Loucy (cell line): ENCODE data around the gene UTP4.
A peak's percentile ranks its signal among the peaks of the same experiment; 100 is the strongest.
"Not testable (repeated sequence)": the region's sequence is repeated elsewhere in the genome, so short reads cannot be mapped to it uniquely, and the experiment has no call there.

ENCODE experiments used
- H2AFZ ChIP-seq: fragments of 200-600 bp; sonication (generic); 2 replicates; pipeline ENCODE4 v1.6.0; 2016; ENCODE audit warnings: antibody characterized with exemption, mild to moderate bottlenecking, low read length, moderate library complexity
- H3F3A ChIP-seq: fragments of 200-600 bp; 2 replicates; pipeline ENCODE4 v1.6.0; 2016; ENCODE audit warnings: antibody characterized with exemption, low read depth, mild to moderate bottlenecking
- H3K27me3 ChIP-seq: fragments of 200-600 bp; sonication (generic); 2 replicates; pipeline ENCODE4 v1.6.1; 2014; ENCODE audit warnings: low read length, mild to moderate bottlenecking; ENCODE audit not compliant: insufficient read depth, poor library complexity, severe bottlenecking
- H3K36me3 ChIP-seq: fragments of 200-600 bp; sonication (generic); 2 replicates; pipeline ENCODE4 v1.6.1; 2016; ENCODE audit warnings: low read length; ENCODE audit not compliant: insufficient read depth
- H3K4me1 ChIP-seq: fragments of 200-600 bp; sonication (generic); 2 replicates; pipeline ENCODE4 v1.5.1; 2014; ENCODE audit warnings: low read length, mild to moderate bottlenecking; ENCODE audit not compliant: insufficient read depth, poor library complexity, severe bottlenecking
- H3K4me2 ChIP-seq: fragments of 200-600 bp; sonication (generic); 2 replicates; pipeline ENCODE4 v1.6.0; 2014; ENCODE audit warnings: antibody characterized with exemption, low read length, low read depth, mild to moderate bottlenecking; ENCODE audit not compliant: poor library complexity, severe bottlenecking
- H3K4me3 ChIP-seq: fragments of 200-600 bp; sonication (generic); 2 replicates; pipeline ENCODE4 v1.5.1; 2014; ENCODE audit warnings: low read length, mild to moderate bottlenecking, mixed read lengths; ENCODE audit not compliant: poor library complexity, severe bottlenecking
- H3K79me2 ChIP-seq: fragments of 200-600 bp; sonication (generic); 2 replicates; pipeline ENCODE4 v1.6.1; 2014; ENCODE audit warnings: low read length; ENCODE audit not compliant: insufficient read depth
- H3K9ac ChIP-seq: fragments of 200-600 bp; sonication (generic); 2 replicates; pipeline ENCODE4 v1.6.0; 2014; ENCODE audit warnings: mild to moderate bottlenecking, low read depth, low read length, moderate library complexity; ENCODE audit not compliant: poor library complexity, severe bottlenecking
- H3K9me2 ChIP-seq: fragments of 200-600 bp; sonication (generic); replicated peaks from 2 replicates; pipeline ENCODE4 v1.6.1; 2016; ENCODE audit warnings: low read depth, low read length, mixed read lengths
- H3K9me3 ChIP-seq: fragments of 200-600 bp; sonication (generic); 2 replicates; pipeline ENCODE4 v1.6.1; 2014; ENCODE audit warnings: mild to moderate bottlenecking, antibody characterized with exemption, low read length, low read depth; ENCODE audit not compliant: insufficient read depth
- H4K20me1 ChIP-seq: fragments of 200-600 bp; sonication (generic); 2 replicates; pipeline ENCODE4 v1.6.0; 2014; ENCODE audit warnings: antibody characterized with exemption, low read length, mild to moderate bottlenecking; ENCODE audit not compliant: insufficient read depth, poor library complexity, severe bottlenecking
- EZH2phosphoT487 ChIP-seq: fragments of 200-600 bp; IDR thresholded peaks from 2 replicates; pipeline ENCODE4 v1.6.1; 2018; ENCODE audit warnings: antibody characterized with exemption, mild to moderate bottlenecking, moderate library complexity, borderline replicate concordance
- TF ChIP-seq, protein P1 (sequence below): fragments of 200-600 bp; sonication (generic); conservative IDR thresholded peaks from 2 replicates; pipeline ENCODE4 v1.5.1; 2014; ENCODE audit warnings: mild to moderate bottlenecking, antibody characterized with exemption, low read length

Gene UTP4

GRCh38 chr16:69119536-69119935, 12.9 kb upstream of the UTP4 start:
- Histone ChIP-seq H4K20me1 (peaks cover 5% of the 10 kb centered on the region), H3K27me3 (no peaks in the 10 kb centered on the region), H3K9me3 (no peaks in the 10 kb centered on the region), H3K36me3 (peaks cover 44% of the 10 kb centered on the region; the same call in 1 of the 2 replicates), H3K4me2 (no peak overlapping the region), H2AFZ (no peak overlapping the region), H3F3A (no peaks in the 10 kb centered on the region), H3K4me3 (no peak overlapping the region), H3K9me2 (no peaks in the 10 kb centered on the region), H3K9ac (no peak overlapping the region), H3K79me2 (no peaks in the 10 kb centered on the region), H3K4me1 (no peaks in the 10 kb centered on the region)
- no peak for TF ChIP-seq EZH2phosphoT487
- TF ChIP-seq, protein P1, sequence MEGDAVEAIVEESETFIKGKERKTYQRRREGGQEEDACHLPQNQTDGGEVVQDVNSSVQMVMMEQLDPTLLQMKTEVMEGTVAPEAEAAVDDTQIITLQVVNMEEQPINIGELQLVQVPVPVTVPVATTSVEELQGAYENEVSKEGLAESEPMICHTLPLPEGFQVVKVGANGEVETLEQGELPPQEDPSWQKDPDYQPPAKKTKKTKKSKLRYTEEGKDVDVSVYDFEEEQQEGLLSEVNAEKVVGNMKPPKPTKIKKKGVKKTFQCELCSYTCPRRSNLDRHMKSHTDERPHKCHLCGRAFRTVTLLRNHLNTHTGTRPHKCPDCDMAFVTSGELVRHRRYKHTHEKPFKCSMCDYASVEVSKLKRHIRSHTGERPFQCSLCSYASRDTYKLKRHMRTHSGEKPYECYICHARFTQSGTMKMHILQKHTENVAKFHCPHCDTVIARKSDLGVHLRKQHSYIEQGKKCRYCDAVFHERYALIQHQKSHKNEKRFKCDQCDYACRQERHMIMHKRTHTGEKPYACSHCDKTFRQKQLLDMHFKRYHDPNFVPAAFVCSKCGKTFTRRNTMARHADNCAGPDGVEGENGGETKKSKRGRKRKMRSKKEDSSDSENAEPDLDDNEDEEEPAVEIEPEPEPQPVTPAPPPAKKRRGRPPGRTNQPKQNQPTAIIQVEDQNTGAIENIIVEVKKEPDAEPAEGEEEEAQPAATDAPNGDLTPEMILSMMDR: no peak

DNA sequence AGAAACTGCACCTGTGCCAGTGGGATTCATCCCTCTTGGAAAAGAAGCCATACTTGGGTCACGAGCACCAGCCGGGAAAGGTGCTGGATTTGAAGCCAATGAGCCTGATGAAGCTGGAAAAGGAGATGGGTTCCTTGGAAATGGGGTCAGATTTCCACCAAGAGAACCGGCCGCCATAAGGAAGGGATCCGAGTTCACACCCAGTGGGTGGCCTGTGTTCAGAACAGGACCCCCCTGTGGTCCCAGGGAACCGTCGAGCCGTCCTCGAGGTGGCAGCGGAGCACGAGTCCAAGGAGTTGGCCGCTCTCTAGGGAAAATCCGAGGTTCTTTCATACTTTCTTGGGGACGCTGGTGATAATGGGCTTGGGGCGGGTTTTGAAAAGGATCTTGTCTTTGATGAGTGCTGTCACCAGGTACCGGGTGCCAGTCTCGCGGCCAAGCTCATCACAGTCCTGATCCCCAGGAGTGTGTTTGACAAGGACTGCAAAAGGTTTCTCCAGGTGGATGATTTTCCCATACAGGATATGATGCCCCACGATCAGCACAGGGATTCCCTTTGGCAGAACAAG, 12.3 kb upstream of the UTP4 start:
- H3K79me2 ChIP-seq: no peaks in the 10 kb centered on the region

DNA sequence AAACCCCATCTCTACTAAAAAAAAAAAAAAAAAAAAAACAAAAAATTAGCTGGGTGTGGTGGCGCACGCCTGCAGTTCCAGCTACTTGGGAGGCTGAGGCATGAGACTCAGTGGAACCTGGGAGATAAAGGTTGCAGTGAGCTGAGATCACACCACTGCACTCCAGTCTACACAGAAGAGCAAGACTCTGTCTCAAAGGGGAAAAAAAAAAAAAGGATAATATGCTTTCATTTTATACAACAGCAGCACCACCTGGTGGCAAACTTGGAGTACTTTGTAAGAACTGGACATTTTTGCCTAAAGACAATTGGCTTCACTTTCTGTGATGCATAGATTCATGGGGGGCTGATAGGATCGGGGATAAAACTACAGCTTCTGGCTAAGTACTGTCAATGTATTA, 8.5 kb upstream of the UTP4 start:
- Histone ChIP-seq H3K4me1 (no peaks in the 10 kb centered on the region), H3K4me3 (no peak overlapping the region), H3K36me3 (peaks cover 23% of the 10 kb centered on the region; the same call in 1 of the 2 replicates), H3K9ac (no peak overlapping the region), H3F3A (no peaks in the 10 kb centered on the region; the same call in 1 of the 2 replicates), H3K4me2 (no peak overlapping the region), H4K20me1 (peaks cover 16% of the 10 kb centered on the region), H3K9me3 (no peaks in the 10 kb centered on the region), H3K9me2 (no peaks in the 10 kb centered on the region), H3K79me2 (peaks cover 17% of the 10 kb centered on the region; the same call in 1 of the 2 replicates), H2AFZ (no peak overlapping the region), H3K27me3 (no peaks in the 10 kb centered on the region)
- no peak for TF ChIP-seq EZH2phosphoT487
- TF ChIP-seq, protein P1: peak; percentile 81

More for the DNA sequence above, 12.3 kb upstream of the UTP4 start:
- Histone ChIP-seq H3K9ac (no peak overlapping the region), H3K9me2 (no peaks in the 10 kb centered on the region), H3K27me3 (no peaks in the 10 kb centered on the region), H3F3A (no peaks in the 10 kb centered on the region), H3K4me2 (no peak overlapping the region), H3K4me3 (no peak overlapping the region), H3K9me3 (no peaks in the 10 kb centered on the region), H3K36me3 (peaks cover 39% of the 10 kb centered on the region; the same call in 1 of the 2 replicates), H4K20me1 (peaks cover 5% of the 10 kb centered on the region), H3K4me1 (no peaks in the 10 kb centered on the region), H2AFZ (no peak overlapping the region)
- TF ChIP-seq EZH2phosphoT487: no peak
- TF ChIP-seq, protein P1: no peak

DNA sequence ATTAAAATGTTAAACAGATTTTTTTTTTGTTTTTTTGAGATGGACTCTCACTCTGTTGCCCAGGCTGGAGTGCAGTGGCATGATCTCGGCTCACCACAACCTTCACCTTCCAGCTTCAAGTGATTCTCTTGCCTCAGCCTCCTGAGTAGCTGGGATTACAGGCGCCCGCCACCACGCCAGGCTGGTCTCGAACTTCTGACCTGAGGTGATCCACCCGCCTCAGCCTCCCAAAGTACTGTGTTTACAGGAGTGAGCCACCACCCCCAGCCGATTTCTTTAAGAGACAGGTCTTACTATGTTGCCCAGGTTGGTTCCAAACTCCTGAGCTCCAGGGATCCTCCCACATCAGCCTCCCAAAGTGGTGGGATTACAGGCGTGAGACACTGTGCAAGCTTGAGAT, 8.0 kb upstream of the UTP4 start:
- not testable (repeated sequence) for H3K9me3 ChIP-seq, H3K27me3 ChIP-seq, H2AFZ ChIP-seq, H3K4me1 ChIP-seq, H3K9me2 ChIP-seq, H3F3A ChIP-seq, H3K4me3 ChIP-seq, H3K4me2 ChIP-seq, H3K9ac ChIP-seq
- peaks cover 18% of the 10 kb centered on the region for H4K20me1 ChIP-seq
- H3K36me3 ChIP-seq: peaks cover 19% of the 10 kb centered on the region; the same call in 1 of the 2 replicates
- peaks cover 20% of the 10 kb centered on the region; the same call in 1 of the 2 replicates for H3K79me2 ChIP-seq

GRCh38 chr16:69124961-69125360, 7.5 kb upstream of the UTP4 start:
- H3K36me3 ChIP-seq: peaks cover 13% of the 10 kb centered on the region; the same call in 1 of the 2 replicates

More at GRCh38 chr16:69124961-69125360, 7.5 kb upstream of the UTP4 start:
- H3F3A ChIP-seq, H3K4me3 ChIP-seq, H3K9ac ChIP-seq, H2AFZ ChIP-seq, H3K27me3 ChIP-seq, H3K9me2 ChIP-seq, H3K4me2 ChIP-seq, H3K4me1 ChIP-seq, H3K9me3 ChIP-seq: not testable (repeated sequence)
- Histone ChIP-seq H4K20me1 (peaks cover 24% of the 10 kb centered on the region), H3K79me2 (peaks cover 25% of the 10 kb centered on the region; the same call in 1 of the 2 replicates)
